Transverse colon (tissue), 4 donors: ENCODE results near the gene ENDOD1.

Source experiments
- EP300 ChIP-seq: sonication (generic); formaldehyde crosslinking; IDR thresholded peaks from one replicate; pipeline ENCODE4 v1.6.1; 2017; ENCODE audit warnings: antibody characterized with exemption, low read depth
- POLR2A ChIP-seq: fragments of 450-650 bp; IDR thresholded peaks from one replicate; pipeline ENCODE4 v1.6.1; 2016; ENCODE audit warnings: antibody characterized with exemption, mild to moderate bottlenecking, moderate library complexity
- POLR2AphosphoS5 ChIP-seq, 3 donors: sonication (generic); formaldehyde crosslinking; IDR thresholded peaks; one replicate each; pipeline ENCODE4 v1.6.1; 2016; ENCODE audit warnings: antibody characterized with exemption in 3 of 3
- TF ChIP-seq, protein P1 (sequence below), 5 experiments: fragments of 200-600 bp in 3 of 5; fragments of 450-650 bp in 2 of 5; sonication (generic) in 3 of 5; IDR thresholded peaks; 1 replicate in 2 of 5; 2 replicates in 3 of 5; pipeline ENCODE4 v1.5.1; 2016 to 2017; ENCODE audit warnings: antibody characterized with exemption in 5 of 5, inconsistent platforms in 3 of 5, mild to moderate bottlenecking in 2 of 5, moderate library complexity in 1 of 5

- TF ChIP-seq, protein P1, sequence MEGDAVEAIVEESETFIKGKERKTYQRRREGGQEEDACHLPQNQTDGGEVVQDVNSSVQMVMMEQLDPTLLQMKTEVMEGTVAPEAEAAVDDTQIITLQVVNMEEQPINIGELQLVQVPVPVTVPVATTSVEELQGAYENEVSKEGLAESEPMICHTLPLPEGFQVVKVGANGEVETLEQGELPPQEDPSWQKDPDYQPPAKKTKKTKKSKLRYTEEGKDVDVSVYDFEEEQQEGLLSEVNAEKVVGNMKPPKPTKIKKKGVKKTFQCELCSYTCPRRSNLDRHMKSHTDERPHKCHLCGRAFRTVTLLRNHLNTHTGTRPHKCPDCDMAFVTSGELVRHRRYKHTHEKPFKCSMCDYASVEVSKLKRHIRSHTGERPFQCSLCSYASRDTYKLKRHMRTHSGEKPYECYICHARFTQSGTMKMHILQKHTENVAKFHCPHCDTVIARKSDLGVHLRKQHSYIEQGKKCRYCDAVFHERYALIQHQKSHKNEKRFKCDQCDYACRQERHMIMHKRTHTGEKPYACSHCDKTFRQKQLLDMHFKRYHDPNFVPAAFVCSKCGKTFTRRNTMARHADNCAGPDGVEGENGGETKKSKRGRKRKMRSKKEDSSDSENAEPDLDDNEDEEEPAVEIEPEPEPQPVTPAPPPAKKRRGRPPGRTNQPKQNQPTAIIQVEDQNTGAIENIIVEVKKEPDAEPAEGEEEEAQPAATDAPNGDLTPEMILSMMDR (IDR thresholded peaks at IDR 0.05) = no peak
- TF ChIP-seq POLR2A (no peak), POLR2AphosphoS5 (IDR thresholded peaks at IDR 0.05) (no peak), EP300 (no peak)
Observed at GRCh38 chr11:95157824-95158223, 68.2 kb downstream of the ENDOD1 start.
